Ishikawa (cell line): ENCODE results near the gene DENND1A.

Source experiments
- CREB1 ChIP-seq: IDR thresholded peaks from 2 replicates; pipeline ENCODE4 v1.6.1; 2012; ENCODE audit warnings: low read depth
- EP300 ChIP-seq: IDR thresholded peaks from 2 replicates; pipeline ENCODE4 v1.6.1; 2012; ENCODE audit warnings: borderline replicate concordance
- MAX ChIP-seq: IDR thresholded peaks from 2 replicates; pipeline ENCODE4 v1.6.1; 2012
- ZBTB7A ChIP-seq: IDR thresholded peaks from 2 replicates; pipeline ENCODE4 v1.6.1; 2012; ENCODE audit warnings: low read depth

DNA sequence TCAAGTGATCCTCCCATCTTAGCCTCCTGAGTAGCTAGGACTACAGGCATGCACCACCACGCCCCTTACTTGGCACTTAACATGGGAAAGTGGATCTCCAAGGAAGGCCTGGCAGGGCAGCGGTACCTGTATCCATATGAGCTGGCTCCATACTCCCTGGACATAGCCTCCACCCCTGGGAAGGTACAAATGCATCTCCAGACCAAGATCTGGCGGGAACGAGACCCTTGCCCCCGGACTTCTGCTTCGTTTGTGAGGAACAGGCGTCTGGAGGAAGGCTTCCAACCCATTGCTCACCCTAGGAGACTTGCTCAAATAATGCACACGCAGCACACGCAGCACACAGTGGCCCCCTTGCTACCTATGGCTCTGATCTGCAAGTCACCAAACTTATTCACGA lies 518.7 kb downstream of the DENND1A start:
- TF ChIP-seq ZBTB7A (no peak), MAX (no peak), EP300 (no peak), CREB1 (no peak)
